Upper lobe of left lung (tissue), 4 donors: ENCODE results near the gene FRAS1.

Source experiments
- CTCF ChIP-seq, 6 experiments: fragments of 450-650 bp in 4 of 6; fragments of 200-600 bp in 2 of 6; sonication (generic) in 2 of 6; IDR thresholded peaks; one replicate each; pipeline ENCODE4 v1.5.1; 2016 to 2019; ENCODE audit warnings: antibody characterized with exemption in 6 of 6
- EP300 ChIP-seq, 4 donors: sonication (generic); formaldehyde crosslinking; IDR thresholded peaks; one replicate each; pipeline ENCODE4 v1.5.1; 2017; ENCODE audit warnings: antibody characterized with exemption in 4 of 4, control low read depth in 2 of 4
- POLR2A ChIP-seq, 4 donors: fragments of 450-650 bp; IDR thresholded peaks; one replicate each; pipeline ENCODE4 v1.5.1; 2016 to 2017; ENCODE audit warnings: antibody characterized with exemption in 4 of 4, mild to moderate bottlenecking in 2 of 4
- POLR2AphosphoS5 ChIP-seq, 2 donors: sonication (generic); formaldehyde crosslinking; IDR thresholded peaks; one replicate each; pipeline ENCODE4 v1.5.1; 2017; ENCODE audit warnings: antibody characterized with exemption in 2 of 2

GRCh38 chr4:78562687-78563086 is 505.6 kb downstream of the FRAS1 start:
- TF ChIP-seq POLR2A (IDR thresholded peaks at IDR 0.05) (no peak), CTCF (IDR thresholded peaks at IDR 0.05) (no peak), POLR2AphosphoS5 (IDR thresholded peaks at IDR 0.05) (no peak), EP300 (IDR thresholded peaks at IDR 0.05) (no peak)
